Thoracic aorta (tissue), 2 donors: ENCODE results near the gene CAPN11. TPM values are rescaled to one million over a fixed set of nuclear protein-coding genes. Genes with fewer than 3 reads are reported as not detected.

Experiments used
- ATAC-seq: fragments of 150-250 bp; one replicate; pipeline ENCODE4 v1.8.0; 2017; ENCODE audit warnings: low read depth; ENCODE audit not compliant: insufficient number of reproducible peaks, low FRiP score
- DNase-seq: peaks from one replicate; pipeline ENCODE4 v3.0.0-alpha.2; 2020; ENCODE audit warnings: low spot score
- H3K27ac ChIP-seq, 2 donors: fragments of 200-600 bp; sonication (generic); 1 replicate in 1 of 2; 2 replicates in 1 of 2; pipeline ENCODE4 v1.5.1; 2016; ENCODE audit warnings: mild to moderate bottlenecking in 2 of 2, moderate library complexity in 2 of 2
- H3K27me3 ChIP-seq: fragments of 200-600 bp; sonication (generic); replicated peaks from 2 replicates; pipeline ENCODE4 v1.6.0; 2016; ENCODE audit warnings: mild to moderate bottlenecking; ENCODE audit not compliant: insufficient read depth
- H3K36me3 ChIP-seq: fragments of 200-600 bp; sonication (generic); one replicate; pipeline ENCODE4 v1.5.1; 2016
- H3K4me1 ChIP-seq, 2 donors: fragments of 200-600 bp; sonication (generic); 1 replicate in 1 of 2; 2 replicates in 1 of 2; pipeline versions ENCODE4 v1.5.1 to v1.6.0; 2016; ENCODE audit warnings: low read depth in 2 of 2, mild to moderate bottlenecking in 1 of 2; ENCODE audit not compliant: control insufficient read depth in 1 of 2
- H3K4me3 ChIP-seq: fragments of 200-600 bp; sonication (generic); 2 replicates; pipeline ENCODE4 v1.5.1; 2016; ENCODE audit warnings: mild to moderate bottlenecking
- H3K9me3 ChIP-seq: fragments of 200-600 bp; sonication (generic); 2 replicates; pipeline ENCODE4 v1.5.1; 2016
- total RNA-seq, 2 donors: library from RNA; depleted of rRNA; stranded (reverse); fragments of >200 nt; gene quantifications; one replicate each; pipeline versions ENCODE4 v1.1.0 to v1.2.3, GENCODE V29; 2016
- TF ChIP-seq, protein P1 (sequence below): fragments of 200-600 bp; sonication (generic); IDR thresholded peaks from one replicate; pipeline ENCODE4 v1.5.1; 2019; ENCODE audit warnings: antibody characterized with exemption

CAPN11 gene
- total RNA-seq, 2 donors from 2014 or later, result not detected

DNA sequence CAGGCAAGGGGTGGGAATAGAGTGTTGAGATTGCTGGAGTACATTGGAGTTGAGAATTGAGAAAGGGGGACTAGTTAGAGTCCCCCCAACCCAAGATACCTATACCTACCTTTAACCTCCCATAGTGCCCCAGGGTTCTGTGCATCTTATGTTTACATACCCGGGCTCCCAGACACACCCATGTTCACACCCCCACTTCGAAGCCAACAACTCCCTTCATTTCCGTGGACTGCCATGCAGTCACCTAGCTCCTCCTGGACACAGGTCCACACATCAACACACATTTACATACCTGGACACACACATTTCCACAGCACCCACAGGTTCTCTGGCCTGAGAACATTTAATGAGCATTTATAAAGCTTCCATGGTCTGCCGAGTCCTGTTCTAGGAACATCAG is 26.1 kb upstream of the CAPN11 start:
- H3K4me1 ChIP-seq, result peaks cover 5 to 20% of the 10 kb centered on the region in 2 donors
- H3K27me3 ChIP-seq, result no peaks in the 10 kb centered on the region
- peaks cover 5% of the 10 kb centered on the region for H3K36me3 ChIP-seq
- no peaks in the 10 kb centered on the region for H3K9me3 ChIP-seq
- TF ChIP-seq, protein P1, sequence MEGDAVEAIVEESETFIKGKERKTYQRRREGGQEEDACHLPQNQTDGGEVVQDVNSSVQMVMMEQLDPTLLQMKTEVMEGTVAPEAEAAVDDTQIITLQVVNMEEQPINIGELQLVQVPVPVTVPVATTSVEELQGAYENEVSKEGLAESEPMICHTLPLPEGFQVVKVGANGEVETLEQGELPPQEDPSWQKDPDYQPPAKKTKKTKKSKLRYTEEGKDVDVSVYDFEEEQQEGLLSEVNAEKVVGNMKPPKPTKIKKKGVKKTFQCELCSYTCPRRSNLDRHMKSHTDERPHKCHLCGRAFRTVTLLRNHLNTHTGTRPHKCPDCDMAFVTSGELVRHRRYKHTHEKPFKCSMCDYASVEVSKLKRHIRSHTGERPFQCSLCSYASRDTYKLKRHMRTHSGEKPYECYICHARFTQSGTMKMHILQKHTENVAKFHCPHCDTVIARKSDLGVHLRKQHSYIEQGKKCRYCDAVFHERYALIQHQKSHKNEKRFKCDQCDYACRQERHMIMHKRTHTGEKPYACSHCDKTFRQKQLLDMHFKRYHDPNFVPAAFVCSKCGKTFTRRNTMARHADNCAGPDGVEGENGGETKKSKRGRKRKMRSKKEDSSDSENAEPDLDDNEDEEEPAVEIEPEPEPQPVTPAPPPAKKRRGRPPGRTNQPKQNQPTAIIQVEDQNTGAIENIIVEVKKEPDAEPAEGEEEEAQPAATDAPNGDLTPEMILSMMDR, result no peak
- ATAC-seq (no peak), DNase-seq (no peak)
- H3K27ac ChIP-seq, result no peak overlapping the region
- H3K4me3 ChIP-seq, result no peak overlapping the region

DNA sequence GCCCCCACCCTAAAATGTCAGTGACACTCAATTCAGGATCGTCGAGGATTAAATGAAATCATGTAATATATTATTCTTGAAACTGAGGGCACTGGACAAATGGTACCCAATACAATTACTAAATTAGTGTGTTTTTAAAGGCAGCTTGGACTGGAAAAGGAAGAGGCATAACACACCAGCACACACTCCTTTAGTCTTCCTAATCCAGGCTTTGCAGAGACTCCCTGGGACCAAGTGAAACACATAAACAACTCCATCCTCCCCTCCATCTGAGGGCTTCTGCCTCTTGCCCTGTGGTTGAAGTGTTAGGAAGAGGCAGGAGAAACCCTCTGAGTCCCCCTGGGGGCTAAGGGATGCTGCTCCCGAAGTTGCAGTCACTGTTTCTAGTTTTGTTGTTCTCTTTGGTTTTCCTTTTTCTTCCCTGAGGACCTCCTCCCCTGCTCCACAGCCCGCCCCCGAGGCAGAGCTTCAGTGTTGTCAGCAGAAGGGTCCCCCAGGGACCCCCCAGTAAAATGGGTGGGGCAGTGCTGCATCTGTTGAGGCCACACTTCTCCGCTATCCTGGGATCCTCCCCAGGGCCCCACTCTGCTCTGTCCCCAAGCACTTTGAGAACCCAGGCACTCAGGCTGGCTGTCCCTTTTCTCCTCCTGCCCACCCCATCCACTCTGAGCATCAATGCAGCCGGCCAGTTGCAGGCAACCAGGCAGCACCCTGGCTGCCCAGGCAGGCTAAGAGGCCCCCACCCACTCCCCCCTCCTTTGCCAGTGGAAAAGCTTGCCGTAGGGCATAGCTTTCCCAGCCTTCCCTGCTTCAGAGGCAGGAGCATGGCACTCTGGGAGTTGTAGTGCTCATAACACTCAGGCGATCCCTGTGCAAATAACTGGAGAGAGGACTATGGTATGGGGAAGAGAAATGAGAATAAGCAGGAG is 25.4 kb upstream of the CAPN11 start:
- Histone ChIP-seq H3K36me3 (peaks cover 5% of the 10 kb centered on the region), H3K27me3 (no peaks in the 10 kb centered on the region), H3K4me1 (peaks cover 4 to 17% of the 10 kb centered on the region in 2 donors), H3K27ac (no peak overlapping the region), H3K9me3 (no peaks in the 10 kb centered on the region), H3K4me3 (peak overlapping the region; percentile 18)
- TF ChIP-seq, protein P1, result no peak
- DNase-seq (no peak), ATAC-seq (peak; percentile 15)

DNA sequence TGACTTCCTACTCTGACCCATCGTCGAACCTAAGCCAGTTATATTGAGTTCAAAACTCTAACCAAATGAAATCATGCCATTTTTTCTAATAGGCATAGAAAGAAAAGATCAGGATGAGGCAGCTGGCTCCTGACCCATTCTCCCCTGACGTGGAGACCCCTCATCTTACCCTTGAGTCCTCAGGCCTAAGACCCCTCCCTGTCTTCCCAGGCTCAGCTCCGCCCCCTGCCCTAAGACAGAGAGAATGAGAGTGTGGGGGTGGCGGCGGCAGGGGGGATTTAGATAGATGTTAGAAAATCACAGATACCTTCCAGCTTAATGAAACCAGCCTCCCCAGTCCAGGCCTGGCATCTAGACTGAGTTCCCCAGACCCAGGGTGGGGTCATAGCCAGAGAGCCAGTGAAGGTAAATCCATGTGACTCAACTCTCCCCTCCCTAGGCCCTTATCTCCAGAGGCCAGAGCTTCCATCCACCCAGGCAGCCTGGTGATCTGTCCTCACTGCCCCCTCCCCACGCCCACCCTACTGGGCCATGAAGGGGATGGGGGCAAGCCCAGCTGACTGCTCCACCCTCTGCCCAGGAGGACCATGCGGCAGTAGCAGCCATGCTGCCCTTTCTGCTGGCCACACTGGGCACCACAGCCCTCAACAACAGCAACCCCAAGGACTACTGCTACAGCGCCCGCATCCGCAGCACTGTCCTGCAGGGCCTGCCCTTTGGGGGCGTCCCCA is 24.5 kb upstream of the CAPN11 start:
- Histone ChIP-seq H3K36me3 (peaks cover 8% of the 10 kb centered on the region), H3K27me3 (no peaks in the 10 kb centered on the region), H3K4me3 (no peak overlapping the region), H3K27ac (no peak overlapping the region), H3K9me3 (no peaks in the 10 kb centered on the region), H3K4me1 (peaks cover 0 to 9% of the 10 kb centered on the region in 2 donors)
- TF ChIP-seq, protein P1, result no peak
- no peak for ATAC-seq
- no peak for DNase-seq

DNA sequence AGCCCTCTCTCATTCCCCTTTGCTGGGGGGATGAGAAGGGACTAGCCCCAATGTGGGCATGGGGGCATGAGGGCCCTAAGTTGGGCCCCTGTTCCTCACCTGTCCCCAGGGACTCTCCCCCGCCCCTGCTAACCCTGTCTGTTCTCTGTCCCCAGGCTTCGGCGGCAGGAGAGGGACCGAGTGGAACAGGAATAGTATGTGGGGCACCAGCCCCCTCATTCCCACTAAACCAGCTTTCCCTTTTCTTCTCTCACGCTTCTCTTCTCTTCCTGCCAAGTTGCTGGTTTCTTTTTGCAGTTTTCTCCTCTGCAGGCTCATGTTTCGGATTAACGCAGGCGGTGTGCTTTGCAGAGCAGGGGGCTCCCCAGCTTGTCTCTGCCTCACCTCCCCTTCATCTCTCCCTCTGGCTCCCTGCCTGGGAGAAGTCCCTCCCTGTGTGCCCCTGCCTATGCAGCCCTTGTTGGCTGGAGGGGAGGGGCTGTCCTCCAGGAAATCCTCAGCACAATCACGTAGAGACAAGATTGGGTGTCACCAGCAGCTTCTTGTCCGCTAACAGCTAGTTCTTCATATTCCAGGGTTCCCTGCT is 23.4 kb upstream of the CAPN11 start:
- Histone ChIP-seq H3K36me3 (peaks cover 9% of the 10 kb centered on the region), H3K27ac (no peak overlapping the region), H3K9me3 (no peaks in the 10 kb centered on the region), H3K4me3 (no peak overlapping the region), H3K4me1 (peaks cover 0 to 9% of the 10 kb centered on the region in 2 donors), H3K27me3 (no peaks in the 10 kb centered on the region)
- TF ChIP-seq, protein P1, result no peak
- no peak for DNase-seq
- ATAC-seq, result no peak

DNA sequence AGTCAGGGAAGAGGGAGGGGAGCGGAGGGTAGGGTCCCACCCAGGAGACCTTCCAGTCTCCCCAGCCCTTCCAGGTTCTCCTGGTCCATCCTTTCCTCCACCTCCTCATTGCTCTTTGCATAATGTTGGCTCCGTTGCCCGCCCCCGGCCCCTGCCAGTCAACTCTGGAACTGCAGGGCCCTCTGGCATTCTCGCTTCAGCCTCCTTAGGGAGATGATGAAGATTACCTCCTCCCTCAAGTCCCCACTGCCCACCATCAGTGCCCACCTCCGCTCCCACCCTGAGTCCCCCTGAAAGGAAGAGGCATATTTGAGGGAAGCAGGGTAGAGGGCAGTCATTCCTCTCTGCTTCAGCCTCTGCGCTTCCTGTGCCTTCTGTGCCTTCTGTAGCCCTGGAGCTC is 22.7 kb upstream of the CAPN11 start:
- H3K36me3 ChIP-seq, result peaks cover 14% of the 10 kb centered on the region
- H3K9me3 ChIP-seq, result no peaks in the 10 kb centered on the region
- H3K4me3 ChIP-seq, result no peak overlapping the region
- DNase-seq, result no peak
- no peak for ATAC-seq
- no peak overlapping the region for H3K27ac ChIP-seq
- H3K4me1 ChIP-seq, result peaks cover 0 to 9% of the 10 kb centered on the region in 2 donors
- no peaks in the 10 kb centered on the region for H3K27me3 ChIP-seq
- TF ChIP-seq, protein P1, result no peak
